HG03159 (cell line): ENCODE results near the gene SLC35E4.
A peak's percentile ranks its signal among the peaks of the same experiment; 100 is the strongest.
"Not testable (repeated sequence)": the region's sequence is repeated elsewhere in the genome, so short reads cannot be mapped to it uniquely, and the experiment has no call there.

Experiments used
- ATAC-seq: cut with Tn5 transposase; IDR thresholded peaks from one replicate; pipeline ENCODE4 v1.9.1; 2021; ENCODE audit warnings: mild to moderate bottlenecking, moderate library complexity; ENCODE audit not compliant: unreplicated experiment

The SLC35E4 gene

DNA sequence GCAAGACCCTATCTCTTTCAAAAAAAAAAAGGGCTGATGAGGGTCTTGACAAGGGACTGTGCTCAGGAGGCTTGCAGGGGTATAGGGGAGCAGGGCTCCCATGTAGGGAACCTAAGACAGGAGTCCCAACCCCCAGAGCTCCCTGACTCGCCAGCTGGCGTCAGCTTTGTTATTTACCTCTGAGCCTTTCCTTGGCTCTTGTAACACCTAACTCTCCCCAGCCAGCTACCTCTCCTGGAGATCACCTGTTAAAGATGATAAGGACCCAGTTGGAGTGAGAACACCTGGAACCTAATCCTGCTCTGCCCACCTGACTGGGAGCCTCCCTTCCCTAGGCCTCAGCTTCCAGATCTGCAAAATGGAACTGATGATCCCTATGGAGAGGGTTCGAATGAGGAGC lies 13.2 kb downstream of the SLC35E4 start:
- no peak for ATAC-seq

DNA sequence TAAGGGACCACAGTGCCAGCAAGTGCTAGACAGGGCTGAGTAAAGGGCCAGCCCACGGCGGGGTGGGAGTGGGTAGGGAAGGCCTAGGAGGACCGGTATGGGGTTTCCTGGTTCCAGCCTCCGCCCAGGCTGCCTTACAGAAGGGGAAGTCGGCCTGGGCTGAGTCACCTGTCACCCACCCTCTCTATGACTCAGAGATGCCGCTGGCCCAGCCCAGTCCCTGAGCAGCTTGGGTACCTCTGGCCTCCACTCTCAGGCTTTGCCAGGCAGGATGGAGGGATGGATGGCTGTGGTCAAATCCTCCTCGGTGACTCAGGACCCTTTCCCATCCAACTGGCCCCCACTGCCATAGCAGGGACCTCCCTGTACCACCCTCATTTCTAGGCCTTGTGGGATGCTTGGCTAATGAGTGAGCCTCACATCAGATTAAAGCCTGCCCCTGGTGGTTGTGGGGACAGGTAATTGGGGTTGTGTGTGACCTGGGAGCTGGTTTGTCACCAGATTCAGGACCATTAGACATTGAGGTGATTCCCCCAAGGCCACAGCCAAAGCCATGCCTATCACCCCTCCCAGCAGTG lies 13.9 kb downstream of the SLC35E4 start:
- no peak for ATAC-seq

- ATAC-seq = no peak
These were observed 15.0 kb downstream of the SLC35E4 start for GRCh38 chr22:30650508-30651116.

GRCh38 chr22:30652852-30653251 lies 17.3 kb downstream of the SLC35E4 start:
- no peak for ATAC-seq

DNA sequence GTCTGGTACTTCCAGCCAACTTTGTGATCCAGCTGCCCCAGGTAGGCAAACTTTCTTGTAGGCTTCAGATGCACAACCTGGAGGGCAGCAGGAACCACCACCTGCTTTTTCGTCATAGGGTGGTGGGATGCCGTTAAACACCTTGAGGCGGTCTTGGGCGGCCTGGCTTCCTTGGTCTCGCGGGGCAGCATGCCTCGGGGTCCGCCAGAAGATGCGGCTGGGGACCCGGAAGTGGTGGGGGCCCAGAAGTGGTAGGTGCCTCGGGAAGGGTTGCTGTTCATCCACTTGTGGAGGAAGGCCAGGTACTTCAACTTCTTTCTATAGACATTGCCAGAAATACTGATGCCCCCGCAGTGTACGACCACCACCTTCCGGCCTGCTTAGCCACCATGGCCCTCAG lies 18.8 kb downstream of the SLC35E4 start:
- no peak for ATAC-seq

- ATAC-seq = no peak
These were observed 20.0 kb downstream of the SLC35E4 start for GRCh38 chr22:30655532-30655931.

GRCh38 chr22:30662040-30662439 lies 26.5 kb downstream of the SLC35E4 start:
- no peak for ATAC-seq

DNA sequence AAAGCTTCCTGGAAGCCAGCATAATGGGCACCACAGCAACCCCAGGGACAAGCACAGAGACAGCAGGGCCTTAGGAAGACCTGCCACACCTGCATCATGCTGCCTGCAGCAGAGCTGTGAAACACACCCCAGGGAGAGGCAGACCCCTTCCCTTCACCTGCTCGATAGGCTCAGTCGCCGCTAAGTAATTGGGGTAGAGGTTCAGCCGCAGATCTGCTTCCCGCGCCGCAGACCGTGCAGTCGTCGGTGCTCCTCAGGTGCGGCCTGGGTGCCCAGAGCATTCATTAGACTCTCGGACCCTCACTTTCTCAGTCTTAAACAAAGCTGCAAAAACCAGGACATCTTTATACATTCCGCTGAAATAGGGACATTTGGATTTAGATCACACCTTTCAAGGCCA lies 29.2 kb downstream of the SLC35E4 start:
- no peak for ATAC-seq

DNA sequence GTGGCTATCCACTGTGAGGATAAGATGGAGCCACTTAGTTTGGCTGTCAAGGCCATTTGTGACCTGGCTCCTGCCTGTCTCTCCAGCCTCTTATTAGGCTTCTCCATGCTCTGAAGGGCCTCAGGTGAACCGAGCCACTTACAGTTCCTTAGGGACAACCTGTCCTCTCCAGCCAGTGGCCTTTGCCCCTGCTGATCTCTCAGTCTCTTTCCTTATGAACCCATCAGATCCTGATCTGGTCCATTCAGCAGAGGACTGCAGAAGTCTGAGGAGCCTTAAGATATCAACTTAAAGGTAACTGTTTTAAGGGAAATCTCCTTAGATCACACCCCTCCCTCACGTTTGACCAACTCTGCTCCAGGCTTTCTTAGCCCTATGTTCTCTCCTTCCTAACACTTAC lies 29.7 kb downstream of the SLC35E4 start:
- ATAC-seq = no peak

- no peak for ATAC-seq
These were observed 30.2 kb downstream of the SLC35E4 start for GRCh38 chr22:30665786-30666185.

- no peak for ATAC-seq
These were observed 31.5 kb downstream of the SLC35E4 start for GRCh38 chr22:30667107-30667493.

DNA sequence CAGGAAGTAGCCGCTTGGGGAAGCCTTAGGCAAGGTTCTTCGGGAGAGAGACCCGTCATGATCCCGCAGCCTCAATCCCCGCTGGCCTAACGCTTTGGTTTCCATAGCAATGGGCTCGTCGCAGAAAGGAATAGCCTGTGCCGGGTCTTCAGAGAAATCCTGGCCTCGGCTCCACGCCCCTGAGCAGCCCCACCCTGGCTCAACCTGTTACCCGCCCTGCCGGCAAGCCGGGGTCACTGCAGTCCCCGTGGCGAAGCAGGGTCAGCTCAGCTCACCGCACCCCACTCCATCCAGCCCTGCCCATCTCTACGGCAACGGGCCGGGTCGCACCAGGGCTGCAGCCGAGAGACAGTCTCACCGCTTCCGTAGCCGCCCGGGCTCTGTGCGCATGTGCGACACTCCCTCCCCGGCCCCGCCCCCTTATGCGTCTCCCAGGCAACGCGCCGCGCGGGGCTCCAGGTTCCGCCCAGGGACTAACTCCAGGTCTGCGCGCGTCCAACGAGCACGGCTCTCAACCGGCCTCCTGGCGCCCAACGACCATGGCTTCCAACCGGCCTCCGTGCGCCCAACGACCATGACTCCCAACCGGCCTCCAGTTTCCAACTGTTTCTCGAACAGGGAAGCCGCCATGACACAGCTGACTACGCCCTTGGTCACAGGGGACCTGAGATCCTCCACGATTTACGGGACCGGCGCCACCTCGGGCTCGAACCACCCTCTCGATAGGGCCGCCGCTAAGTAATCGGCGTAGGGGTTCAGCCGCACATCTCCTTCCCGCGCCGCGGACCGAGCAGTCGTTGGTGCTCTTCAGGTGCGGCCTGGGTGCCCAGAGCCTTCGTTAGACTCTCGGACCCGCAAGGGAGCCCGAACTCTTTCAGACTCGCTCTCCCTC lies 32.2 kb downstream of the SLC35E4 start, which contains the start of gene DUSP18:
DUSP18 (minus strand) TSS at position 382 of the 892 bp plus-strand sequence. CDS start 3,872 bp downstream, outside the sequence.
- ATAC-seq = peak; percentile 82

DNA sequence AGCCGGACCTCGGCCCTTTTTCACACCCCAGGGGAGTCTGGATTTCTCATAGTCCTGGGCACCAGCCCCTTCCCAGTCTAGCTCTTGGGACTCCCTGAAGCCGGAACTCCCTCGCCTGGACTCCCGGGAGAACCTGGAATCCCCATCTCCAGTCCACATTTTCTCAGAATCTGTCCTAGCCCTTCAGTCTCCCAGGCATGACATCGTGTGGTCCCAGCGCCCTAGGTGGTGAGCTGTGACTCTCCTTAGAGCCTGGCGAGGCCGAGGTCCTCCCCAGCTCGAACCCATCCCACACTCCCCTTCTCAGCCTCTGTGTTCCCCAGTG lies 32.8 kb downstream of the SLC35E4 start:
- no peak for ATAC-seq

DNA sequence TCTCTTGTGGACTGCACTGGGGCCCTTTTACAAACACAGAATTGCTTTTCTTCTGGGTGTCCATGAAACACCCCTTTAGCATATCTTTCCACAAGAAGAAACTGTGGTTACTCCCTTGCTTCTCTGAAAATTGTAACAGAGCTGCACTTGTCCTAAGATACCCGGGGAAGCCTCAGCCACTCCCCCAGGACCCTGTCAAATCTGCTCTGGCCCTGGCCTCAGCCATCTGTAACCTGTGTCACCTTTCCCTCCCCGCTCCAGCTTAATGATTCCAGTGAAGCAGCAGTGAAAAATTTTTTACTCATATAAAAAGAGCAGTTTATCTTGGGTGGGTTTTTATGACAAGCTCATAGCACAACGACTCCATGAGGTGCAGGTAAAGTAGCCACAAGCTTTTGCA lies 35.5 kb downstream of the SLC35E4 start:
- ATAC-seq = no peak

DNA sequence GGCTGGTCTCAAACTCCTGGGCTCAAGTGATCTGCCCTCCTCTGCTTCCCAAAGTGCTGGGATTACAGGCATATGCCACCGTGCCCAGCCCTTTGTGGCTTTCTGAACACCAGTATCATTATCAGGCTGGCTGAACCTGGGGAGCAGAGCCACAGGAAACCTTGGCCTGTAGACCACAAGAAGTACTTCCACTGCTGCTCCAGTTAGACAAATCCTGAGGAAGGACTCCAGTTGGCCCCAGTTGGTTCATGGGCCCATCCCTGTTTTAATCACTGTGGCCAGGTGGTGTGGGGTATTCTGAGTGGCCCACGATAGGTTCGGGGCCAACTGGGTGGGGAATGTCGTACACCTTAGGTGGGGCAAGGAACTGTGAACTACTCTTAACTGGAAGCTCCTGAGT lies 37.6 kb downstream of the SLC35E4 start:
- ATAC-seq = no peak

GRCh38 chr22:30674482-30674881 lies 38.9 kb downstream of the SLC35E4 start:
- ATAC-seq = no peak

GRCh38 chr22:30675436-30675835 lies 39.9 kb downstream of the SLC35E4 start:
- no peak for ATAC-seq

DNA sequence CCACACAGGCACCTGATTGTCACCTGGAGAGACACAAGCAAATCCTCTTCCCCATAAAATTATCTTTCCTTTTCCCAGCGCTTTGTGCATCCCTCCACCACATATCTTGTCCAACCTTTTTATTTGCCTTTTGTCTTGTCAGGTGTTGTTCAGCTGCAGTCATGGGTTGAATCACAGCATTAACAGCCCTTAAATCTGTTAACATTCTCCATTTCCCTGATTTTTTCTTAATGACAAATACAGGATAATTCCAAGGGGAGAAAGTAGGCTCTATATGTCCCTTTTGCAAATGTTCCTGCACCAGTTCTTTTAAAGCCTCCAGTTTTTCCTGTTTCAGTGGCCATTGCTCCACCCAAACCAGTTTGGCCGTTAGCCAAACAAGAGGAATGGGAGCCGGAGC lies 41.0 kb downstream of the SLC35E4 start:
- ATAC-seq = not testable (repeated sequence)

GRCh38 chr22:30679895-30680690 lies 44.5 kb downstream of the SLC35E4 start:
- not testable (repeated sequence) for ATAC-seq

- ATAC-seq = no peak
These were observed 45.6 kb downstream of the SLC35E4 start for GRCh38 chr22:30680991-30681770.
